ENCODE data around the gene ERC2.

The ERC2 gene

DNA sequence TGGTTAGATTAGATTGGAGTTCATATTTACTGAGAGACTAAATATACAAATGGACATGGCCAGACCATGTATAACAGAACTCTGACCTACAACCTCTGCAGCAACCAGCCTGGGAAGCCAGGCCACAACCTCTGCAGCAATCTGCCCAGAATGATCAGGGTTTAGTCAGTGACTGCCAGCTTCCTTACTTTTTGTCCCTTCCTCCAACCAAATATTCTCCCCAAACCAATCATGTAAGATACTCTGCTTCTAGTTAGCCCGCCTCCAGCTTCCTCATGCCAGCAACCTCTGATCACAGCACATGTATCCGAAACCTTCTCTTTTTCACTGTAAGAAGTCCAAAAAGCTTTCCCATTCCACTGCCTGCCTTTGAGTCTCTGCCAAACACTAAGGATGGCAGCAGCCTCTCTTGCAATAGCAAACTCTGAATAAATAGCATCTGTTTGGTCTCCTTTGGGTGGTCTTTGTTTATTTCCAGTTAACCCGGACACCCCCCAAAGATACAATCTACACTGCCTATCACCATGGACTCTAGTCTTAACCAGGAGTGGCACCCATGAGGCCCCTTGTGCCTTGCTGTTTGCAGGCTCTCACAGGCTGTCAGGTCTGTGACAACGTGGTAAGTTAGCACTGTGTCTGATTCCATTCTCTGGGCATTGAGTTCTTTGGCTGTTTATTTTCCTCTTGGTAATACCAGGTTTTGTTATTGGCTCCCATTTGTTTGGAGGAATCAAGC lies 102.2 kb downstream of the ERC2 start:
- DNase-seq, result no peak

DNA sequence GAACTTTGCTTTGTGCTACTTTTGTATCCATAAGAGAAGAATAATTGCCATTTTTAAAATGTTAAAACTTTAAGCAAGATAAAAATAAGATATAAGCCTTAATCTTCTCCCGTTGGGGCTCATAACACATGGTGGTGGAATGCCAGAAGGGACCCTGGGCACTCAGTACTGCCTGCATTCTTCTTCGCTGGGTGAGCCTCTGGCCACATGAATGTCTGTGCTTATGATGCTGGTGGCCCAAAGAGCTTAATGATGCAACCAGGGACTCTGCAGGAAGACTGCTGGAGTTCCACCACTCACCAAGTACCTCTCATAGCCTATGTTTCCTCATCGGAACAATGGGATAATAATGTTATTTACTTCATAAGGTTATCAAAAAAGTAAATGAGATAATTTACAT lies 103.6 kb downstream of the ERC2 start:
- DNase-seq, result no peak

DNA sequence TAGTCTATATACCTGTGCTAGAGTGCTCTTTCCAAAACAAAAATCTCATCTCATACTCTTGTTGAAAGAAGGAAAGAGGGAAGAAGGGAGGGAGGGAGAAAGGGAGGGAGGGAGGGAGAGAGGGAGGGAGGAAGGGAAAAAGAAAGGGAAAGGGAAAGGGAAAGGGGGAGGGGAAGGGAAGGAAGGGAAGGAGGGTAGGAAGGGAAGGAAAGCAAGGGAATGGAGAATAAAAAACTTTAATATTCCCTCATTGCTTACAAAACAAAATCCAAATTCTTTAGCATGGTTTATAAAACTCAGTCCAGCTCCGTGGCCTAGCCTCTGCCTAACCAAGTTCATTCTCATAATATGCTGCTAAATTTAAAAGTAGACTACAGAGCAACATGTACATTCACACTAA lies 104.5 kb downstream of the ERC2 start:
- no peak for DNase-seq

DNA sequence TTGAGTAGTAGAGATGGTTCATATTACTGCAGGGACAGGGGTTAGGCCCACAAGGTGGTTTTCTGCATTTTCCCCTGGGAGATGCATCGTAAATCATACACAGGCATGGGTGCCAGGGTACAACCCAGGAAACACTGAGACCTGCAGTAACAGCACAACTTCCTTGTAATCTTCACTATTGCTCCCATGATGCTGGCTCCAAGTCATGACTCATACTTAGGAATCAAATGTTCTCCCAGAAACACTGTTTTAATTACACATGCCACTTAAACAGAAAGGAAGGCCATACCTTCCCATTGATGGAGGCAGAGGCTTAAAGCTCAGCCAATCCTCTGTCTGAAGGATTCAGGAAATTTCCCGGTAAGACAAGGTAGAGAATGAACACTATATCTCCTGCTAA lies 106.5 kb downstream of the ERC2 start:
- no peak for DNase-seq

DNA sequence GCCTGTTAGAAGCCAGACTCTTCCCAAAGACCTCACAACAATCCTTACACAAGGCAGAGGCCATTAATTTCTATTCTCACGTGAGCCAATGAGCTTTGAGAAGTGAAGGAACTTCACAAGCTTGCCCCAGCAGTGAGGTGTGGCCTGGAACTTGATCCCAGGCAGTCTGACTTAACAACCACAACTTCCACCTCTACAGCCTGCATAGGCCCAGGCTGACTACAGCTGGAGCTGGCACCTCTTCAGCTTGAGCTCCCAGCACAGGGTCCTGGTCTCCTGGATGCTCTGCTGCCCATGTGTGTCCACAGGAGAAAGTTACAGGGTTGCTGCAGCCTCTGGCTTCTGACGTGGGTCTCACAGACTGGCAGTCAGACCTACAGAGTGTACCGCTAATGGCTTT lies 111.0 kb downstream of the ERC2 start:
- DNase-seq, result no peak

DNA sequence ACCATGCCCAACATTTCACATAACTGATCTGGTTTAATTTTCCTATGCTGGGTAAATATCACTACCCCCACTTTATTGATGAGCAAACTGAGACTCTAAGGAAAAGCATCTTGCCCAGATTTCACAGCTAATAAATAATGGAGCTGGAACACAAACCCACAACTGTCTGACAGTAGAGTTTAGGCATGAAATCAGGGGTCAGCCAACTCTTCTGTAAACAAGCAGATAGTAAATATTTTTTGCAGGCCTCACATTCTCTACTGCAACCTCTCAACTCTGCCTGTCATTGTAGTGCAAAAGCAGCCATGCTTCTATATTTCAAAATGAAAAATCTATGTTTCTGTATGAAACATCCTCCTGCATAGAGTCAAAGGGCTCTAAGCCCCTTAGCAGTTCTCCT lies 111.5 kb downstream of the ERC2 start:
- no peak for DNase-seq

DNA sequence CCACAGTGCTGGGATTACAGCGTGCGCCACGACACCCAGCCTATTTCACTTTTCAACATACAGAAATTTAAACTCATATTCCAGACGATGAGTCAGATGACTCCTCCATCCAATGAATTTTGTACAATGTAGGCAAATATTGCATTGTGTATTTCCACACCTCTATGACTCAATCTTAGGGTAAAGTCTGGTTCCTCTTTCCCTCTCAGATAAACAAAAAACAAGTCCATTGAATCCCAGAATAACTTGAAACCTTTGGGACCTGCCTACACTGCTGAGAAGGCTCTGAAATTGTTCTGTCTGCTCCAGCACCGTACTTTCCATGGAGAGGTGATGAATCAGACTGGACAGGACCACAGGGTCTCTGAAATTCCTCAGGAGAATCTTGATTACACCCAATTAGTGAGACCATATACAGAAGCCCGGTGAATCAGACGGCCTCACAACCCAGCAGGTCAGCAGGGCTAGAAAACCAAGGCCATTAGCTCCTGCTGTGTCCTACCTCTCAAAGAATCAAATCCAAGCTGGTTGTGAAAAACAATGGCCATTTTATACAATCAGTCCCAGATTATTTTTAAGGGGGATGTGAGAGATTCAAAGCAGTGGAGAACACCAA lies 112.6 kb downstream of the ERC2 start:
- DNase-seq, result no peak

DNA sequence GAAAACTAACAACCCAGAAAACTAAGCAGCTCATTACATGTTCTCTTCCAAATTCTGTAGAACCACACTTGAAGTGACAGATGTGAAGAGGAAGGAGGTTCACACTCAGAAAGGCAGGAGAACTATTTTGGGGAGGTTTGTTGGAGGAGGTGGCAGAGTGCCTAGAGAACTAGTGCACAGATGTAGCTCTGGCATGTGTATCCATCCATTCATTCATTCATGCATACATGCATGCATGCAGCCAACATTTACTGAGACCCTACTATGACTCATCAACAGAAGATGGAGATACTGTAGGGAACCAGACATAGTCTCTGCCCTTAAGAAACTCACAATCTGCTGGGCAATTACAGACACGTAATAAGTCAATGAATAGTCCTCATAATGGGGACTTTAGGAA lies 116.7 kb downstream of the ERC2 start:
- no peak for DNase-seq

DNA sequence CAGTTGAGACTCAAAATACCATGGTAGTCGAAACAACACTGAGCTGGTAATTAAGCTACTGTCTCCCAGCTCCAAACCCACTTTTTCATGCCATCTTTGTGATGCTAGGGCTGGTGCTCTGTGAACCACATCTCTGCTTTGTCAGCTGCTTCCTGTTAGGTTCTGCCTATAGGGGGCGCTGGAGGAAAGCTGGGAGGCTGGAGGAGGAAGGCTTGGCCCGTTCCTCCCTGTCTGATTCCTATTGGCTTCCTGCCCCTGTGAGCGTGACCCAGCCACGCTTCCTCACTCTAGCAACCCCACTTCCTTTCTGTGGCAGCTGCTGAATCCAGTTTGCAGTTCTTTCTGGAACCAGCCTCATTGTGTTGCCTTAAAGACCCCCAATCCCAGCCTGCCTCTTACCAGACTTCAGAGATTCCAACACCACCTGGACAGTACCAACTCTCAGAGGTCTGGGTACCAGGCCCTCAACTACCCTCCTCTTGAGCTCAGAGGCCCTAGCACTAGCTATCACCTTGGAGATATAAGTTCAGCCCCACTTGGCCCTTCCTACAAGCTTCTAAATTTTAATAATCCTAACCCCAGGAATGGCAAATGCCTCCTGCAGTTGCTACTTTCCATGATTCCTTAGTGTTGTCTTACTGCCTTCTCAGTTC lies 120.9 kb downstream of the ERC2 start:
- peak; percentile 11 for DNase-seq

DNA sequence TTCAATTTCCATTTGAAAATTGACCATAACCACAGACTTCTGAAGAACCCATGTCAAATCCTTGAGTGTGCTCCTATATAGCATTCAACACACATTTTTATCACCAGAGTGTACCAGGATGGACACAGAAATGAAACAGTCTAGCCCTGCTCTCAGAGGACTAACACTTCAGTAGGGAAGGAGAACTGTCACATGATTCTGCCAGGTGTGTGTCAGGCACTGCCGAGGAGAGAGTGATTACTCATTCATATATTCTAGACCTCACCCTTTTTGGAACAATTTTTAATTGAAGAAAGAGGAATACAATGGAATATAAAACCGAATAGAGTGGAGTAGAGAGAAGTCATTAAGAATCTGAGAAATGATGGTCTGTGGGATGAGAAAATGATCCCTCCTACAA lies 125.8 kb downstream of the ERC2 start:
- DNase-seq, result no peak

DNA sequence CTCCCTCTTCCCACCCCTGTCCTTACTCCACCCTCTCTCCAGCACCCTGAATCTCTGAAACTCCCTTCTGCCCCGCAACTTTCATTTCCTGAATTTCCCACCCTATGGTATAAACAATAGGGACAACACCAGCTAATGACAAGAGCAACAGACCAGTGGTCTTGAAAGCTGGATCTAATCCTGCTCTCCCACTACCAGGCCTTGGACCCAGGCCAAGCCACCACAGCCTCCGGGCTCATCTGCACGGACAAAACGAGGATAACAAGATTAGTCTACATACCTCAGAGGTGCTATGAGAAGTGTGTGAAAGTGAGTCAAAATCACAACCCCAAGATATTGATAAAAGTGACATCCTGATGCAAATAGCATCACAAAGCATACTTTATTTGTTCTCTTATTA lies 128.6 kb downstream of the ERC2 start:
- DNase-seq, result no peak

DNA sequence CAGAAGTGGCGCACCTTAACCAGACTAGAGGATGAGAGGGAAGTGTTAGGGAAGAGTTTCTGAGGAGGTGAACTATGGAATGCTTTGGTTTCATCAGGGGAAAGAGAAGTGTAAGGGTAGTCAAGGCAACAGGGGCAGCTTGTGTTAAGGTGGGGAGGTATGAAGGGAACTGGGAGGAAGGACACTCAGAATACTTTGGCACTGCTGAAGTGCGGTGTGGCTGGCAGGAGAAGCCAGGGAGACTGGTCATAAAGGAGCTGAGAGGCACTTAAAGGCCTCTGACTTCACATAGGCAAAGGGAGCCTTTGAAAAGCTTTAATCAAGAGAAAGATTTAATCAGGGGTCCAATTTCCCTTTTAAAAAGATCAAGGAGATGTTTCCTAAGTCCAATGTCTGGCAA lies 129.0 kb downstream of the ERC2 start:
- DNase-seq, result no peak

DNA sequence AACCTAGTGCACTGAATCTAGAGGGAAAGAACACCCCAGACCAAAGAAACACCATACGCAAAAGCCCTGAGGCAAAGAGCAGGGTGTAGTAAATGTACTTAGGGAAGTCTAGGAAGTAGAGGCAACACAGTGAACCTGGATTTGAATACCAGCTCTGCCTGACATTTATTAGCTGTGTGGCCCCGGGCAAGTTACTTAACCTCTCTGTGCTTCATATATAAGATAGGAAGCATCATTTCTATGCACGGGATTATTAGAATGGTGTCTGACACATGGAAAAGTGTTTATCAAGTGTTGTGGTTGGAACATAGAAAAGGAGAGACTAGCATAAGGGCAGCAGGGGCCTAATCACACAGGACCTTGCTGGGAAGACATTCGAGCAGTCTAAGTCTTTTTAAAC lies 132.2 kb downstream of the ERC2 start:
- no peak for DNase-seq

DNA sequence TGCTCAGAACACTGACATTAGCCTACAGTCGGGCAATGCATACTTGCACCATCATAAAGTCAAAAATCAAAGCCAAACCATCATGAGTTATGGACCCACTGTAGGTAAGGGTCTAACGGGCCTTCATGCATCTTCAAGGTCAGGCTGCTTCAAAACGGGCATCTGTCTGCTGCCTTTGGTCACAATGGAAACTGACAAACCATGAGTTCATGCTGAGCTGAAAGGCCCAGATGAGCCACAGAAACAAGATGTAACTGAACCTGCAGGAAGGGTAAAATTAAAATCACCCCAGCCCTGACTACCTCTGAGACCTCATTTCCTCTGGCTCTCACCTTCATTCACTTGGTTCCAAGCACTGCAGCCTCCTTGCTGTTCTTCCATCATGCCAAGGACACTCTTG lies 143.8 kb downstream of the ERC2 start:
- no peak for DNase-seq

DNA sequence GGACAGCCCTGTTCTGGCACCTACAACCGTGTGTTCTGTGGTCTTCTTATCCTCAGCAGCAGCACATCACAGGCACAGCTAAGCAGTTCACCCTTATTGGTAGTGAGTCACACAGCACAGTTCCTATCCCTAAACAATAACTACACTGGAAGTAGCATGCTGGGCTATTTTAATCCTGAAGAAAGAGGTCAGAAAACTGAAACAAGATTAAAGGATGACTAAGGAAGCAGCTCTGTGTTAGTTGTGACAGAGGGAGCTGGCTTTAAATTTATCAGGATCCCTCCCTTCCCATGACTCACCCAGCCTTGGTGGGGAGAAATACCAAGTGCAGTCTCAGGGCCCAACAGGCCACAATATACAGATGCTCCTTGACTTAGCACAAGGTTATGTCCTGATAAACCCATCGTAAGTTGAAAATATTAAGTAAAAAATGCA lies 144.3 kb downstream of the ERC2 start:
- no peak for DNase-seq

DNA sequence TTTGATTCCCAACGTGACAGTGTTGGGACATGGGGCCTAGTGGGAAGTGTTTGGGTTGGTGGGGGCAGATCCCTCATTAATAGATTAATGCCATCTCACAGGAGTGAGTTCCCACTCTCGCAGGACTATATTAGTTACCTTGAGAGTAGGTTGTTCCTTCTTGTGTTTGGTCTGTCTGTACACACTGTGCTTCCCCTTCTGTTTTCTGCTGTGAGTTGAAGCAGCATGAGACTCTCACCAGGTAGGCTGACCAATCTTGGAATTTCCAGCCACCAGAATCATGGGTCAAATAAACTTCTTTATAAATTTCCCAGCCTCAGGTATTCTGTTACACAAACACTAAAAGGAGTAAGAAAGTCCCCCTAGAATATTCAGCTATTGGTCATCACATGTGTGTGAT lies 145.4 kb downstream of the ERC2 start:
- no peak for DNase-seq

DNA sequence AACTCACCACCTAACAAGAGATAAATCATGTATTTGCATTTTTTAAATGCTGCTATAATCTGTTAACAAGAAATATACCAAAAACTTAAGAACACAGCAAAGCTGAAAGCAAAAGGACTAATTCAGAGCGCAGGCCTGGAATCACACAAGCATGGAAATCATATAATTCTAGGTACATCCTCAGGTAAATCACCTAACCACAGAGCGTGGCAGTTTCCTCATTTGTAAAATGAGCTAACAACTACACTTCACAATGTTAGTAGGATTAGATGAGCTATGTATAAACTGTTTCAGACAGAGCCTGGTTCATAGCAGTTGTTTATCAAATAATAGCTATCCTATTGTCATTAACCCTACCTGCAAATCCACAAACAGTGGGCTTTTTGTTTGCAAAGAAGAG lies 146.4 kb downstream of the ERC2 start:
- no peak for DNase-seq

DNA sequence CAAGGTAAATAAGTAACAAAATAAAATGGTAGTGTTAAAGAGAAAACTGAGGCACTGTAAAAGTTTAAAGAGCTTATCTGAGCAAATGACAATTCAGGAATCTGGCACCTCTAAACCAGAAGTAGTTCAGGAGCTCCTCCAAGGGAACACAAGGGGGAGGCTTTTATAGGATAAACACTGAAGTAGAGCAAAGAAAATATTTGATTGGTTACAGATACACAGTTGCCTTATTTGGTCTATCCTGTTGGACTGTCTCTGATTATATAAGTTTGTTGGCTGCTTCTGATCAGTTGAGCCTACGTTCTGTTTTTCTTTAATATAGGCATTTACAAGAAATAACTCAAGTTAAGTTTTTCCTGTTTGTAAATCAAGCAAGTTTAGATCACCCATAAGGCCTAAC lies 146.9 kb downstream of the ERC2 start:
- no peak for DNase-seq

DNA sequence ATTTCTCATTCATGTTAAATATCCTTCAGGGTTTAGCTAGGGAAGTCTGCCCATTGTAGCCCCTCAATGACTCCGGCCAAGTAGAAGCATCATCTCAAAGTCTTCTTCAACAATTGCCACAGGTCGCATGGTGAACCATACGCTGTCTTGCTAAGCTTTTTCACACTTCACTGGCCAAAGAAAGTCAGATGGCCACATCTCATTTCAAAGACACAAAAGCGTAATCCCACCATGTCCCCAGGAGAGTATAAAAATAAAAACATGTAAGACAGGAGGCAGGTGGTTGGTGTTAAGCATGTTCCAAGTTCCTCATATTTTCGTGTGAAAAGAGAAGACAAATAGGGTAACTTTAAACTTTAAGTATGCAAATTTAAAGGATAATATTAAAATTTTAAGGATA lies 147.4 kb downstream of the ERC2 start:
- no peak for DNase-seq

DNA sequence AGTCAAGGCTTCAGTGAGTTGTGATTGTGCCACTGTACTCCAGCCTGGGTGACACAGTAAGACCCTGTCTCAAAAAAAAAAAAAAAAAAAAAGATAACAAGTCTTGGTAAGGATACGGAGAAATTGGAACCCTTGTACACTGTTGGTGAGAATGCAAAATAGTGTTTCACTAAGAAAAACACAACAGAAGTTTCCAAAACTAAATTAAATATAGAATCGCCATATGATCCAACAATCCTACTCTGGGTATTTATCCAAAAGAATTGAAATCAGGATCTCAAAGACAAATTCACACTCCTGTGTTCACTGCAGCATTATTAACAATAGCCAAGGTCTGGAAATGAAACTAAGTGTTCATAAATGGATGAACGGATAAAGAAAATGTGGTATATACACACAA lies 149.4 kb downstream of the ERC2 start:
- DNase-seq, result no peak

DNA sequence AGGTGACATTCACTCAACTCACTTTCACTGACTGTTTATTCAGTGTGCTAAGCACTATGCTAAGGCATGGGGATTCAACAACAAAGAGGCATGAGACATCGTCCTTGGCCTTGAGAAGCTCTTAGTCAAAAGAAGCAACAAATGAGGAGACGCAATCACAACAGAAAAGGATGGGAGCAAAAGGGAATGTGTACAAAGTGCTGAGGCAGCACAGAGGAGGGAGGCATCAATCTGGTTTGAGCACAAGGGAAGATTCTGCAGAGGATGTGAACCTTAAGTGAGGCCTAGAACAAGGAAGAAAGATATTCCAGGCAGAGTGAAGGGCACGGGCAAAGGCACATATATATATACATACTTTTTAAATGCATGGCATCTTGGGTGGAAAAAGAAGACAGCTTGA lies 151.3 kb downstream of the ERC2 start:
- DNase-seq, result no peak

DNA sequence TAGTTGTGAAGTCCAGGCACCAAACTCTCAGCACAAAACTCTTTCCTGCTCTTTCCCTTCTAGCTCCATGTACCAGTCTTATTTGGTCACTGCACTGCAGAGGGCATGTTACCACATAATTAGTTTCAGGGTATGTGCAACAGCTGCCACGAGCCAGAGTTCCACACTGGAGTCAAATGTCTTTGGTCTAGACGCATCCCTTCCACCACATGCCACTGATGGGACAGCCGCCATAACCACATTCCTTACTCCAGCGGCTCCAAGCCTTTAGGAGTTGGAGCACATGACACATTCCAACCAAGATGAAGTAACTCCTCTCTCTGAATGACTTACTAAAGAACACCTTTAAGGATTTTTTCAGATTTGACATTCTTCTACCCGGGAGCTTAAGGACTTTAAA lies 153.4 kb downstream of the ERC2 start:
- DNase-seq, result no peak

DNA sequence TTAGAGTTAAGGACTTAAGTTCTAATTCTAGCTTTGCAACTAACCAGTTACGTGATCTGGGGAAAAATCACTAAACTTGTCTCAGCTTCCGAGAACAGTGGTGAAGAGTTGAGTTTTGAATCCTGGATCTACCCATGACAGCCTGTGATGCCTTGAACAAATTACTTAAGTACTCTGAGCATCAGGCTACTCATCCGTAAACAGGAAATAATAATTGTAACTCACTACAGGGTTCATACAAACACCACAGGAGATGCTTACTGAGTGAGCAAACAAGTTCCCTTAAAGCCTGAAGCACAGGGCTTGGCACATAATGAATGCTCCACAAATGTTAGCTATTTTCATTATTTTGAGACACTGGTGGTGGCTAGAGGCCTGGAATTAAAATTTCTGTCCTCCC lies 158.8 kb downstream of the ERC2 start:
- peak; percentile 14 for DNase-seq

DNA sequence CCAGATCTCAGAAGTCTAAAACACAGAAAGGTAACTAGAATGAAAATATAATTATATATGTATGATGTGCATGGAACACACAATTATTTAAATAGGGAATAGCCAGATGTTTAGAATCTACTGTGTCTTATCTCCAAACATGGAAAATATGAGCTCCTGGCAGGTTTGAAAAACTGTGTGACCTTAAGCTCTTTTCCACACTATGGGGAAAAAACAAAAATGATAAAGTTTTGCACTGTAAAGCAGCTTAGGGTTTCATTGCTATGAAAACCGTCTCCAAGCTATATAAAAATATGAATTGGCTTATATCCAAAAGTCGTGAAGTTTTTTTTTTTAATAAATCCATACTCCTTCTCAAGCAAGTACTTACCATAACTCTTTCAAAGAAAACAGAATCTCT lies 159.8 kb downstream of the ERC2 start:
- no peak for DNase-seq

DNA sequence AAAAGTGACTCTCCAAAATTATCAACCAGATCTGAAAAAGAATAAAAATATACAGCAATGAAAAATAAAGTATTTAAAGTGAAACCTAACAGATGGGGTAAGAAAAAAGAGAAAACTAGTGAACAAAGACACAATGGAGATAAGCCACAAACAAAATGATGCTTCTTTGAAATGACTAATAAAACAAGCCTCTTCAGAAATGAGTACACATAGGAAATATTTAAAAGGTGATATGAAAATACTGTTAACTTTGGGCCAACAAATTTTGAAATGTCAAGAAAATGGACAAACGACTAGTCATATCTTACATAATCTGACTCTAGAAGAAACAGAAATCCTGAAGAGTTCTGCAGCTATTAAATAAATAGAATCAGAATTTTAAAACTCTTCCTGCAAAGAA lies 164.2 kb downstream of the ERC2 start:
- no peak for DNase-seq

All from COR-L47 (cell line).